Right cardiac atrium (tissue), 5 donors: ENCODE results near the gene TTC33. TPM values are rescaled to one million over a fixed set of nuclear protein-coding genes. Genes with fewer than 3 reads are reported as not detected.
"Not testable (repeated sequence)": the region's sequence is repeated elsewhere in the genome, so short reads cannot be mapped to it uniquely, and the experiment has no call there.

Experiments
- ATAC-seq, 2 donors: fragments of 200-7000 bp; cut with Tn5 transposase; one replicate each; pipeline versions ENCODE4 v1.8.0 to v1.9.1; 2020; ENCODE audit warnings: moderate library complexity in 2 of 2, mild to moderate bottlenecking in 1 of 2
- DNase-seq, 3 donors: peaks; one replicate each; pipeline ENCODE4 v3.0.0-alpha.2; 2020
- H3K27ac ChIP-seq: one replicate; pipeline ENCODE4 v1.5.1; 2013; ENCODE audit warnings: mild to moderate bottlenecking, low read length, control low read depth, moderate library complexity
- H3K27me3 ChIP-seq: one replicate; pipeline ENCODE4 v1.6.1; 2013; ENCODE audit not compliant: control insufficient read depth, insufficient read depth
- H3K4me1 ChIP-seq: one replicate; pipeline ENCODE4 v1.6.1; 2013; ENCODE audit warnings: low read length; ENCODE audit not compliant: control insufficient read depth, insufficient read depth
- H3K4me3 ChIP-seq: one replicate; pipeline ENCODE4 v1.5.1; 2013; ENCODE audit warnings: low read length, control low read depth
- H3K9me3 ChIP-seq: one replicate; pipeline ENCODE4 v1.6.1; 2013; ENCODE audit warnings: low read length; ENCODE audit not compliant: control insufficient read depth
- WGBS: extraction: QIAGEN DNeasy Blood & Tissue Kit; methylation state at CpG from one replicate; pipeline ENCODE4 v1.1.7; 2013; 5-methylcytosine and 5-hydroxymethylcytosine counted together
- intact Hi-C, 4 donors: fragments of 100-400 bp; cut with DNase I; formaldehyde crosslinking; loops; one replicate each; pipeline versions ENCODE4 v1.11.0 to v1.14.0; 2022 to 2023
- polyA plus RNA-seq: library from polyadenylated mRNA; stranded (reverse); fragments of 200-250 nt; gene quantifications from one replicate; pipeline ENCODE4 v1.2.3, GENCODE V29; 2013
- total RNA-seq, 4 donors: library from RNA; stranded (reverse); fragmentation: NEBNext Ultra II Directional; extraction: Animal tissue kit (Norgen Biotek cat#: 25700); gene quantifications; one replicate each; pipeline ENCODE4 v1.2.1, GENCODE V29; 2021
- donor health status: healthy with polysubstance abuse.
- donor health status: DM: no; HTN: yes; CAD: no.
- donor health status: DM: no; HTN: no; CAD: no.
- donor health status: DM: no; HTN: yes; CAD: no; lungs with severe emphysema.
- donor health status: DM: yes; HTN: yes; CAD: no.

Gene TTC33
- total and polyA plus RNA-seq, 5 donors: 7.2 to 17.5 (median 16.7) TPM

- no peak for ATAC-seq
- intact Hi-C loops: no loop called here
- Histone ChIP-seq H3K4me3 (no peak overlapping the region), H3K4me1 (peaks cover 1% of the 10 kb centered on the region), H3K9me3 (no peaks in the 10 kb centered on the region), H3K27ac (no peak overlapping the region), H3K27me3 (no peaks in the 10 kb centered on the region)
- DNase-seq: no peak
- WGBS: 92% methylated on average over 4 of the region's 4 CpGs
Observed at GRCh38 chr5:40605295-40605958, 150.3 kb downstream of the TTC33 start.

DNA sequence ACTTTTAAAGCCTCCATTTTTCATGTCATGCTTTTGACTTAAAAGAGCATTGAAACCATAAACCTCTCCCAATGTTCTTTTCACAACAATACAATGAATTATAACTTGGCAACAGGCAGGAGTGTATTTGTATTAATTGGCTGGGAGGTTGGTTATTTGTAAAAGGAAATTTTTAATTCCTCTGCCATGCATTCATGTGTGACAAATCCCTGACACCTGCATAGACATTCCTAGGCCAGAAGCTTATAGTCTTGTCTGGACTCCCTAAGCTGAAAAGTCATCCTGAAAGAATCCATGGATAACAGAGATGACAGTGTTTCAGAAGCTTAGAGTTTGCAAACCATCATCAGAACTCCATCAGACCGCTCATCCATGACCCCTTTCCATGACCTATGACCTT lies 152.4 kb downstream of the TTC33 start:
- ATAC-seq: no peak

GRCh38 chr5:40601198-40601868 lies 154.4 kb downstream of the TTC33 start:
- DNase-seq (no peak), ATAC-seq (no peak)
- H3K4me1 ChIP-seq: peaks cover 1% of the 10 kb centered on the region
- H3K27me3 ChIP-seq: no peaks in the 10 kb centered on the region
- no peaks in the 10 kb centered on the region for H3K9me3 ChIP-seq
- H3K27ac ChIP-seq: no peak overlapping the region
- H3K4me3 ChIP-seq: no peak overlapping the region
- intact Hi-C loops: no loop called here

More for the DNA sequence above, 152.4 kb downstream of the TTC33 start:
- Histone ChIP-seq H3K27ac (no peak overlapping the region), H3K4me3 (no peak overlapping the region), H3K4me1 (peaks cover 1% of the 10 kb centered on the region), H3K27me3 (no peaks in the 10 kb centered on the region), H3K9me3 (no peaks in the 10 kb centered on the region)
- intact Hi-C loops: no loop called here
- 95% methylated on average over 1 of the region's 1 CpG for WGBS
- DNase-seq: no peak

GRCh38 chr5:40600383-40600782 lies 155.4 kb downstream of the TTC33 start:
- Histone ChIP-seq H3K27ac (no peak overlapping the region), H3K4me1 (no peaks in the 10 kb centered on the region), H3K27me3 (no peaks in the 10 kb centered on the region), H3K4me3 (no peak overlapping the region), H3K9me3 (no peaks in the 10 kb centered on the region)
- DNase-seq (no peak), ATAC-seq (no peak)
- 87% methylated on average over 1 of the region's 1 CpG for WGBS
- intact Hi-C loops: no loop called here

DNA sequence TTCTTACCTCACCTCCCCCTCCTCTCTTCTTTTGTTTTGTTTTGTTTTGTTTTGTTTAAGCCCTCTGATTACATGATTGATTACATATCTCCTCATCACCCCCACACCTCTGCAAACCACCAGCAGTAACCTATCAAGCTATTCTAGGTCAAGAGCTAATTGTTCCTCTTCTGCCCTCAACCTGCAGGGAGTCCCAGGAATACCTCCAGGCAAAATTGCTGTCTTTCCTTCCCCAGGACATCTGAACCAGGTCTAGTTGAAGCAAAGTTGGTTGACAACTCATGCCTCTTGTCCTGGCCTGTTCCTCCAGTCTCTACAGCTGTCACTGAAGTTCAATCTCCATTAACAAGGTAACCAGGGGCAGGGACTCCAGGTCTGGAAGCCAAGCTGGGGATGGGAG lies 156.1 kb downstream of the TTC33 start:
- DNase-seq (no peak), ATAC-seq (no peak)
- intact Hi-C loops: no loop called here
- Histone ChIP-seq H3K9me3 (no peaks in the 10 kb centered on the region), H3K27ac (no peak overlapping the region), H3K4me1 (no peaks in the 10 kb centered on the region), H3K27me3 (no peaks in the 10 kb centered on the region), H3K4me3 (no peak overlapping the region)

DNA sequence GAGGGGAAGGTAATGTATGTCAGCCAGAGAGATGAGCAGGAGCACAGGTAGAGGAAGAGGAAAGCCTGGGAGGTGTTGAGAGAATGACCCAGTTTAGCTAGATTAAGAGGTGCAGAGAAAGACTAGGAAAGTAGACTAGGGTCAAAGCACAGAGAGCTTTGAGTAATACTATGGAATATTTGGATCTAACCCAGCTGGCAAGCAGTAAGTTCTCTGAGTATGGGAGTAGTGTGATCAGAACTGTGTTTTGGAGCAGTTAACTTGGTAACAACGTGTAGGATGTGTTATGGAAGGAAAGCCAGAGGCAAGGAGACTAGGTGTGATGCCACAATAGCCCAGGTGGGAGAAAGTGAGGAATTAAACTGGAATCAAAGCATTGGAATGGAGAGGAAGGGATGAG lies 160.9 kb downstream of the TTC33 start:
- H3K27ac ChIP-seq: no peak overlapping the region
- WGBS: 25% methylated on average over 1 of the region's 1 CpG
- no peaks in the 10 kb centered on the region for H3K9me3 ChIP-seq
- H3K4me1 ChIP-seq: no peaks in the 10 kb centered on the region
- ATAC-seq: no peak
- H3K27me3 ChIP-seq: no peaks in the 10 kb centered on the region
- intact Hi-C loops: no loop called here
- H3K4me3 ChIP-seq: no peak overlapping the region
- no peak for DNase-seq

- H3K27me3 ChIP-seq, H3K27ac ChIP-seq, intact Hi-C loops, DNase-seq, H3K9me3 ChIP-seq, H3K4me1 ChIP-seq, H3K4me3 ChIP-seq, ATAC-seq: not testable (repeated sequence)
- WGBS: 75% methylated on average over 10 of the region's 10 CpGs
Observed at GRCh38 chr5:40591727-40592396, 163.9 kb downstream of the TTC33 start.

DNA sequence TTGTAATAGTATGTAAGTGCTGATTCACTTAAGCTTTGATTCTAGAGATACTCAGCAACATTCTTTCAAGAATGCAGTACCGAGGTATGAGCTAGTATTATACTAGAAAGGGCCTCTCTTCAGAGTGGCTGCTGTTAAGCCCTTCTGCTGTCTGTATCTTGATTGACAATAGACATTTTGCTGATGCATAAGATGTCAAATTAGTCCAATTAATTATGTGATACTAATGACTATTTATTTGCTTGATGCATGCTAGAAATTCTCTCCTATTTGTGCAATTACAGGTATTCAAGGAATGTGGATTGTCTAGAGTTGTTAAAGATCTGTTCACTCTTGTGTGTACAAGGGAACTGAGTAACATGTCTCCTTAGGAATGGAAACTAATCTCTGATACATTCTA lies 168.4 kb downstream of the TTC33 start:
- DNase-seq: no peak
- 81% methylated on average over 1 of the region's 1 CpG for WGBS
- H3K27me3 ChIP-seq: no peaks in the 10 kb centered on the region
- no peak overlapping the region for H3K27ac ChIP-seq
- no peak overlapping the region for H3K4me3 ChIP-seq
- H3K4me1 ChIP-seq: no peaks in the 10 kb centered on the region
- intact Hi-C loops: no loop called here
- ATAC-seq: no peak
- H3K9me3 ChIP-seq: no peaks in the 10 kb centered on the region

GRCh38 chr5:40585537-40586267 lies 170.1 kb downstream of the TTC33 start:
- Histone ChIP-seq H3K27ac (no peak overlapping the region), H3K27me3 (no peaks in the 10 kb centered on the region), H3K9me3 (no peaks in the 10 kb centered on the region), H3K4me1 (no peaks in the 10 kb centered on the region), H3K4me3 (no peak overlapping the region)
- no peak for DNase-seq
- intact Hi-C loops: no loop called here
- no peak for ATAC-seq
- WGBS: 82% methylated on average over 5 of the region's 5 CpGs

- ATAC-seq (no peak), DNase-seq (no peak)
- intact Hi-C loops: no loop called here
- Histone ChIP-seq H3K27ac (no peak overlapping the region), H3K27me3 (no peaks in the 10 kb centered on the region), H3K9me3 (no peaks in the 10 kb centered on the region), H3K4me3 (no peak overlapping the region), H3K4me1 (no peaks in the 10 kb centered on the region)
- 57% methylated on average over 2 of the region's 2 CpGs for WGBS
Observed at GRCh38 chr5:40584054-40584453, 171.7 kb downstream of the TTC33 start.
